Activated CD4-positive, alpha-beta T cell treated with anti-CD3 and anti-CD28 coated beads, Interleukin-2, amount 50 U/mL, for 48 hours (primary cell): ENCODE measurements around the gene NPNT.

Experiments used
- DNase-seq, 2 experiments: peaks; one replicate each; pipeline ENCODE4 v3.0.0-alpha.2; 2020

NPNT gene

DNA sequence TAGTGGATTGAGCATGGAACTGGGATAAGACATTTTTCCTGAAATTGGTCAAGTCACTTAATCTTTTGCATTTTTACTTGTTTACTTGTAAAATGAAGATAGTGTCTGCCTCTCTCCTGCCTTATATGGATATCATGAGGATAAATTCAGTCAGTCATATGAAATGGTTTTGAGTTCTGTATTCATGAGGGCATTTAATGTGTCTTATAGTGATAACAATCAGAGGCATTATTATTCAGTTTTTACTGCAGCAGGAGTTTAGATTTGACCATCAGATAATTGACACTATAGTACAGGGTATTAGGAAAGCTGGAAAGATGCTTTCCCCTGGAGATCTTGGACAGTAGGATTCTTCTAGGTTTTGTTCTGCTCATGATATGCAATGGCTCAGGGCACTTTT, 26.0 kb downstream of the NPNT start:
- no peak for DNase-seq

DNA sequence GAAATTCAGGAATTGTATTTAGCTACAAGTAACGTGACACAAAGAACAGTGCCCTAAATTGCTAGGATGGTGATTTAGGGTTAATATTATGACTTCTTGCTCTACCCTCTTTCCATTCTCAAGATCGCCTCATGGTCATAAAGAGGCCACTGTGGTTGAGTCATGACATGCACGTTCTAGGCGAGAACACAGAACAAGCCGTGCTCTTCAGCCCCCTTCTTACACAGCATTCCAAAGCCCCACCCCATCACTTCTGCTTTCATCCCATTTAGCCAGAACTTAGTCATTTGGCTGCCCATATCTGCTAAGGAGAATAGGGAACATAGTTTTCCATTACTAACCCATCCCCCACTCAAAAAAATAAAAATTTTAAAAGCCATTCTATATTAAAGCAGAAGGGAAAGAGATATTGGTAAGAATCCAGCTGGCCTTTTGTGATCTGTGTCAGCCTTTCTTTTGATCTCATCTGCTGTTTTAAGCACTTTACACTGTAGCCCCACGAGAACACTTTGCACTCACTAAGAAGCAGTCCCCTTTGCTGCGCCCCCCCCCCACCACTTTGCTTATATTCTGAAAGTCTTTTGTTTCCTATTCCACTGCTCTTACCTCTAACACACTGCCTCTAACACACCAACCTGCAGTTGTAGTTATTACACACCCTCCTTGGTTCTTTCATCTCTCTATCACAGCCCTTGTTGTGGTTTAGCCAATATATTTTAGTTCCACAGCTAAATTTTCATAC, 28.4 kb downstream of the NPNT start:
- DNase-seq: no peak

DNA sequence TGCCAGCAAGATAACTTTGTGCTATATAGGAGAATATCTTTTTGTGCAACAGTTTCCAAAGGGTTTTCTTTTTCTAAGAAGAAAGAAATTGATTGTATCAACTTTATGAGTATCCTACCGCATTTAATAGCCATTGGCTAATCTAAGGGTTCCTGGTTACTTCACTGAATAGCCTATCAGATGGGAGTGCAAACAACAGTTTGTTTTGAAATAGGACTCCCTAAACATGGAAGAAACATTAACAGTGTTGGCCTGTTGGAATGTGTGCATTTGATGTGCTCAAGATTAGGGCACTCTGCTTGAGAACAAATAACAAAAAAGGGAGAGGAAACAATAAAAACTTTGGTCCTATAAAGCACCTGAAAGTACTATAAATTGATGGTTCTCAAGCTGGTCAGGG, 29.1 kb downstream of the NPNT start:
- no peak for DNase-seq

DNA sequence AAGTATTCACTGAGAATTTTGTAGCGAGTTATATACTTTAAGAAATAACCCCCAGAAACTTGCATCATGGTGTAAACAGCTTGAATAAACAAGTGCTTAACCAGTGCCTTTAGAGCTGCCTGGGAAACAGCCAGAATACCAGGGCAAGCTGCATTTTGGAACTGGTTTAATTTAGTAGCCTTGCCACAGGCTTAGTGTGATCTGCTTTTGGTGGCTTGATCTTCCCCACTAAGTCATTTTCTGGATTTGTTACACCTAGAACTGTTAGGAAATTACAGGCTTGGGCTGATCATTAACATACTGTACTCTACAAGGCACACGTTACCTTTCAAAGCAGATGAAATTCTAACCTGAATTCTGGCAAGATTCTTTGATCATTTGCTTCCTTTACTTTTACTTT, 35.4 kb downstream of the NPNT start:
- no peak for DNase-seq

DNA sequence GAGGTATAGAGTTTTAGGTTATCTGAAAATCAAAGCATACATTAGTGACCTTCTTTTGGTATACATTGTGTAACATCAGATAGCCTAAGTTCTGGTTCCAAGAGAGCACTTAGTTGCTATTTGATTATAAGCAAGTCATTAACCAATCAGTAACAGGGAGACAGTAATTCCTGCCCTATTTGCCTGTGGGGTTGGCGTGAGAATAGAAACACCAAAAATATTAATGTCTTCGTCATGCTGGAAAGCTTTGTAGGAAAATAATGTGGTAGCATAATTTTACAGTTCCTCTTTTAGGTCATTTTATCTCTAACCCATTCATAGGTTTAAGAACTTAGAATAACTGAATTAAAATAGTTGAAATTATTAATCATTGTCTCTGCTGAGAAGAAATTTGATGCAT, 37.8 kb downstream of the NPNT start:
- no peak for DNase-seq

DNA sequence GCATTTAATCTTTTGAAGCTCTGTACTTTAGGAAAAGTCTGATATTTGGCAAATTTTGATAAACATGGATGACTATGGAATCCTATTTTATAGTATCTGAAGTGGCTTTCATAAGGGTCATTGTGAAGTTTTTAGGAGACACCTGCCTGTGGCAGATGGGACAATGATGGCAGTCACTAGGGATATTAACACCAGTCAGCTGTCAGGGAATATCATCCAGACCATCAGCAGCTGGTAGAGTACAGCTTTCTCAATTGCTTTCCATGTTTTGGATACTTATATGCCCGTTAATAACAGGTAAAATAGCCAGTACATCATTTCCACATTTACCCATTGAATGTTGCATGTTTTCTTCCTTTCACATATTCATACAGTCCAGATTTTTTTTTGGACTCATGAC, 39.1 kb downstream of the NPNT start:
- no peak for DNase-seq

DNA sequence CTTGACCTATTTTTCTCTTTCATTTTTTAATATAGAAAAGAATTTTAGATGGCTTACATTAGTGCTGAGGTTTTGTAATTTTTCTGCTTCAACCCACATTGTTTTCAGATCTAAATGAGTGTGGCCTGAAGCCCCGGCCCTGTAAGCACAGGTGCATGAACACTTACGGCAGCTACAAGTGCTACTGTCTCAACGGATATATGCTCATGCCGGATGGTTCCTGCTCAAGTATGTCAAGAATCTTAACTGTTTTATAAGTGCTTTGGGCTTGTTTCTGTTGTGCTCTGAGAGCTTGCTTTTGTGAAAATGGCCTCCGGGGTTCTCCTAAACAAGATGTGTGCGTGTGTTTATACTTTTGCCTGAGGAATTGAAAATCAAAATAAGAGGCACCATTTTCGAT, 41.6 kb downstream of the NPNT start:
- no peak for DNase-seq

DNA sequence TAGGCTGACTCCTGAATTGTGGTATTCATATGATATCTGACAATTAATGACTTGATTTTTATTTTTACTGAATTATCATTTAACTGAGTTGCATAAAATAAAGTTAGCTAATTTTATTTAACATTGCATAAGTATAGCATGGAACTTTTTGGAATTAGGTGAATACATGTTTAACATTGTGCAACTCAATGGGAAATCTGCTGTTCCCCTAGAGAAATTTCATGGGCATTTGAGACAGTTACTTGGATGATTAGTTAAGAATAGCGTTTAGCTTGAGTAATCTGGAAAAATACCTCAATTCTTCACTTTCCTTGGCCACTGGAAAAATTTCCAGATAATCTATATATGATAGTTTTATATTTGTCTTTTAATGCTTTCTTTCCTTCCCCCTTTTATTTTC, 42.5 kb downstream of the NPNT start:
- no peak for DNase-seq

DNA sequence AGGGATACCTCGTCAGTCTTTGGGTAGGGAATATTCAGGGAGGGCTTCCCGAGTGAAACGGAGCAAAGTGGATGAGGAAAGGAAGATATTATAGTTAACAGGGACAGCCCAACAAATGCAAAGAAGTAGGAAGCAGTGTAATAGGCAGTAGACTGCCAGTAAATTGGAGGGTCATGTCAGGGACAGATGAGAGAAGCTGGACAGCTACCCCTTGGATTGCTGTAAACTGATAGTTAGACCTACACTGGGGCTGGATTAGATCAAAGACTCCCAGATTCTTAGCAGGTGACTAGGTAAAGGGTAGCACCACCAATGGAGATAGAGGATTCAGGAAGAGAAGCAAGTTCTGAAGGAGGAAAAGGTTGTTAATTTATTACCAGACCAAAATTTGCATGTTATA, 48.0 kb downstream of the NPNT start:
- no peak for DNase-seq

DNA sequence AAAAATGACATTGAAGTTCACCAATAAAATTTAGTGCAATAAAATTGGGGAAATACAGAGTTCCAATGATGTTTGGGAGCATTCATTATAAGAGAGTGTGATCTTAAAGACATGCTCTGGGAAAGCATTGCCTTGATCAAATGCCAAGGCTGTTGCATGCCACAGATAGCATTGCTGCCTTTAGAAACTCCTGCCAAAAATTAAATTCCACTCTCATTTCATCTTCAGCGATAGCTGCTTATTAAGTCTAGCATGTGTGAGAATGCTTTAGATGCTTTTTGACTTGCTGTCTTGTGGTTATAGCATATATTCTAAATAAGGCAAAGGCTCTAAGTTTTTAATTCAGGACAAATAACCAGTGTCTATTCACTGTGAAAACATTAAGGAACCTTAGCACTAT, 49.3 kb downstream of the NPNT start:
- no peak for DNase-seq

DNA sequence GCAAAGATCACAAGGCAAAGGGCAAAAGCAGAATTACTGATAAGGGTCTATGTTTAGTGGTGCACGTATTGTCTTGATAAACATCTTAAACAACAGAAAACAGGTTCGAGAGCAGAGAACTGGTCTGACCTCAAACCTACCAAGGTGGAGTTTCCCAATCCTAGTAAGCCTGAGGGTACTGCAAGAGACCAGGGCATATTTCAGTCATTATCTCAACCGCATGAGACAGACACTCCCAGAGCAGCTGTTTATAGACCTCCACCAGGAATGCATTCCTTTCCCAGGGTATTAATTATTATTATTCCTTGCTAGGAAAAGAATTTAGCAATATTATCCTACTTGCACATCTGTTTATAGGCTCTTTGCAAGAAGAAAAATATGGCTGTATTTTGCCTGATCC, 51.5 kb downstream of the NPNT start:
- DNase-seq: no peak

DNA sequence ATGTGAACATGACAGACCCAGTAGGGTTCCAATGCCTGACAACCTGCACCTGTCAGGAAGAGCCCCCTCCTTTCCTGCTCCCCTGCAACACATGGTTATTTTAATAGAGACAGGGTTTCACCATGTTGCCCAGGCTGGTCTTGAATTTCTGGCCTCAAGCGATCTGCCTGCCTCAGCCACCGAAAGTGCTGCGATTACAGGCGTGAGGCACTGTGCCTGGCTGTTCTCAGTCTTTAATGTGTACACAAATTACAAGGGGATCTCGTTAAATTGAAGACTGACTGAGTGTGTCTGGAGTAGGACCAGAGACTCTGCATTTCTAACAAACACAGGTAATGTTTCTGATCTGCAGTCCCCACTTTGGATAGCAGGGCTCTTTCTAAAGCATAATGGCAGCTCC, 55.4 kb downstream of the NPNT start:
- DNase-seq: no peak

DNA sequence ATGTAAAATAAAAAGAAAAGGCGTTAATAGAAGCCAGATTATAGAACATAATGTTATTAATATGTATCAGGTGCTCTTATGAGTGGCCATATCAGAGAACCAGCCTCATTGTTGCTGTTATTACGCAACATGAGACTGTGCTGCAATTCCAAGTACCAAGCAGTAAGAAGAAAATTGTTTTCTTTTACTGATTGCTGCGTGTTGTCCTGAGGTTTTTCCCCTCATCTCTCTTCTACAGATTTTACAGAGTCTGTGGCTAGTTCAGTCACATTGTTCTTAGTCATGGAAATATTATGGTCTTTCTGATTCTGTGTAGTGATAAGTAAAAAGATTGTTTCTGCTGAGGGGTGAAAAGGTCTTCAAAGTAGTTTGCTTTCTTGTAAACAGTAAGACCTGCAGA, 55.9 kb downstream of the NPNT start:
- no peak for DNase-seq

DNA sequence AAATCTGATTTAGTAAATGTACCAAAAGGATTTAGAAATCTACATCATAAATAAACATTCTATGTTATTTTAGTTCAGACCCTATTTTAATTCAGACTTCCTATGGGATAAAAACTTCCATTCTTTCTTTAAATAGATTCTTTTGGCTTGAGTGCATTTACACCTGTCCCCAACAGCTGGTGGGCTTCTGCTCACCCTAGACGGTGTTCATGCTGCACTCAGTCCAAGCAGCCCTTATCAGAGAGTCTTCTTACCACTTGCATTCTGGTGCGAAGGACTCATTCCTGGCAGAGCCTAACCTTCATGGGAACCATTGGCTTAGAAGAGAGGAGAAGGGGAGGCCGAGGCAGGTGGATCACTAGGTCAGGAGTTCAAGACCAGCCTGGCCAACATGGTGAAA, 57.3 kb downstream of the NPNT start:
- DNase-seq: no peak

DNA sequence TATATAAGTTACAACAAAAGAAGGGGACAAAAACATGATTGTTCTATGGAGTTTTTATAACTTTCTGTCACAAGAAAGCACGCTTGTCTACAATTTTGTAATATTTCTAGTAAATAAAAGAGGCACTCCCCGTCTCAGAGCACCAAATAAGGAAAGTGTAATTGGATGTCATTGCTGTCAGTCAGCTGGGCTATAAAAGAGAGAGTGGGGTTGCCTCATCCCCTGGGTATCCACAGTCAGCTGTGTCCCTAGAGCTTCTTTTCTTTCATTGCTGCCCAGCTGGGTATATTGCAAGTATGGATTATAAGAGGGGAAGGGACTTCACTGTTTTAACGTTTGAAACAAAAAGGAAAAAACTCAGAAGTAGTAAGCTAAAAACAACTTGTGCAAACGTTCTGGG, 61.3 kb downstream of the NPNT start:
- no peak for DNase-seq

DNA sequence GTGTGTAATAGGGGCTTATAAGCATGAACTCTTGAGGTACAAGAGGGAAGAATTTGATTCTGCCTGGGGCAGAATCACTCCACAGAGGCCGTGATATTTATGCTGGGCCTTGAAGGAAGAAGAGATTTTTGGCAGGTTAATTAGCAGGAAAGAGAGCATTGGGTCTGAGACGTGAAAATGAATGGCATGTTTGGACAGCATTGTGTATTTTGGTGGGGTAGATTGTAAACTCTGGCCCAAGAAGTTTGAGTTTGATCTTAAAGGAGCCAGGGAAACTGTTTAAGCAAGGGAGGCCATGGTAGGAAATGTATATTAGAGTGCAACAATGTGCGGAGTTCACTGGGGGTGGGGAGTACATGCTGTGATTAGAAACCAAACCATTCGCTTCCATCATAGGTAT, 62.4 kb downstream of the NPNT start:
- no peak for DNase-seq

DNA sequence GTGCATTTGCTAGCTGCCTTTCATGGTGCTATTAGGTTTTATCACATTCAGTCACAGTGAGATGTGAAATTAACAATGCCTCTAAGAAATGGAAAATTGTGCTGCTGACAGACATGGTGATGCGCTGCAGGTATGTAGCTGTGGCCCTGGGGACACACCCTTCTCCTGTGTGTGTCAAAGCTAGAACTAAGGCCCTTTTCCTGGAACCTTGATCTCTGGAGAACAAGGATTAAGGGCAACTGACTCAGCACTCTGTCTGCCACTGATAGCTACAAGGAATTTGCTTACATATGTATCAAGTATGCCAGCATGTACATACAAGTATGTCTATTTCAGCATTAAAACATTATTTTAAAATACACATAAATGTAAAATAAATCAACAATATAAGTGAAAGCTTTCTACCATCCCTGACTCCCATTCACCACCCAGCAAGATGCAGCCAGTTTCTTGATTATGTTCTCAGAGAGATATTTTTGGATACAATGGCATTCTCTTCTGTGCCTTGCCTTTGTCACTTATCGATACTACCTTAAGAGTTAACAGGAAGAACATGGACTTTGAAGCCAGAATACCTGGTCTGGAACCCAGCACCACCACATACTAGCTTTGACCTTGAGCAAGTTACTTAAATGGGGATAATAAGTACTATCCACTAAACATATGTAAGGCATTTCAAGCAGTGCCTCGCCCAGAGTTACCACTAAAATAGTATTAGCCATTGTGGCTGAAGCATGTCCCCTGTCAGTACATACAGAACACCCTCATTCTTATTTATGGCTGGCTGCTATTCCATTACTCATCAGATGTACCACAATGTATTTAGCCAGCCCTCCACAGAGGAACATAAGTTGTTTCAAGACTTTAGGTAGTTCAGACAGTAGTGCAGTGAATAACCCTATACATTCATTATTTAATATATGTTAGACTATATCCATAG, 68.5 kb downstream of the NPNT start:
- no peak for DNase-seq

DNA sequence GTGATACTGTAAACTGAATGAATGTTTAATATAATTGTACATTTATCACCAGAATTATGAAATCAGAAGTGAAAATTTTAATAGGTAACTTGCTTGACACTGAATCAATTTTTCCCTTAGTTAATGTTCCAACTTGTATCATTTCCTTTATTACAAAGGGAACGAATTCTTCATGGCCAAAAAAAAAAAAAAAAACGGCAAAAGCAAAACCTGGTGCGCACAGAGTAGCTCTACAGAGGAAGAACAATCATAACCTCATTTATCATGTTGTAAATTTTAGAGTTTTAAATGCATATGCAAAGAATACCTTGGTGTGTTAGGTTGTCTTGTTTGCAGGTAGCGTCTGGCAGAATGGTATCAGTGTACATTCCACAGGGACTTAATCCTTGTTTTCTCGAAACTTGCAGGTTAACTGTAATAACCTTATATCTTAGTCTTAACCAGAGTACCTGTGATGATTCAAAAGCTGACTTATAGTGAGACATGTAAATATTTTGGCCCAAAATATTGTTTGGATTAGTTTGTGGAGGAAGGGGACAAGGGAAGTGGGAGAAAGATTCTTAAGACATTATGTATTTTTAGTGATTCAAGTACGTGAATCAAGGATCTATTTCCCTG, 70.0 kb downstream of the NPNT start:
- no peak for DNase-seq

DNA sequence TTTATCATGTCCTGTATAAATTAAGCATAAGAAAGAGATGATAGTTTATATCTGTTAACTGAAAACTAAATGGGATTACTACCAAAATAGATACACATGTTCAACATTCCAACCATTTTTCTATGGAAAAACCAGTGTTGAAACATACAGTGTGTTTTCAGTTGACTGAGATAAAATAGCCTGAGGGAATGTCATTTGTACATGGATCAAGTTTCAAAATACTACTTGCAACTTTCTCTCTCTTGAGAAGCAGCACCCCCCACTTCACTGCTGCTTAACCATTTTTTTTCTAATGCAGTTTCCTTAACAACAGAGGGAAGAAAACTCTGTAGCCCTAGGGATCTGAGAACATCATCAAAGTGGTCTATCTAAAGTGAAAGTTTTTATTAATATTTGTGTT, 70.8 kb downstream of the NPNT start:
- DNase-seq: no peak

DNA sequence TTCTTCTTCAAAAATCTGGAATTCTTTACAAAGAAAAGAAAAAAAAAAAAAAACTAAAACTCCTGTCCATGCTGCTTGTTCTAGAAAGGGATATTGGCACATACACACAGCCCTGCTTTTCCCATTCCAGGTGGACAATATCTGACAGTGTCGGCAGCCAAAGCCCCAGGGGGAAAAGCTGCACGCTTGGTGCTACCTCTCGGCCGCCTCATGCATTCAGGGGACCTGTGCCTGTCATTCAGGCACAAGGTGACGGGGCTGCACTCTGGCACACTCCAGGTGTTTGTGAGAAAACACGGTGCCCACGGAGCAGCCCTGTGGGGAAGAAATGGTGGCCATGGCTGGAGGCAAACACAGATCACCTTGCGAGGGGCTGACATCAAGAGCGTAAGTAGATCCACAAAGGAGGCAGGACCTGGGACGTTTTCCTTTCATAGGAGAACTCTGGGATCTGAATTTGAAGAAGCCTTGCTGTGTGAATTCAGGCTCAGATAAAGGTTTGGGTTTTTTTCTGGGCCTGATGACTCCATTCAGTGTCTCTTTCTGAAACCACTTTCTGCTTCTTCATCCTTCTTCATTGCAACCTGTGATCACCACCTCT, 71.9 kb downstream of the NPNT start:
- no peak for DNase-seq

DNA sequence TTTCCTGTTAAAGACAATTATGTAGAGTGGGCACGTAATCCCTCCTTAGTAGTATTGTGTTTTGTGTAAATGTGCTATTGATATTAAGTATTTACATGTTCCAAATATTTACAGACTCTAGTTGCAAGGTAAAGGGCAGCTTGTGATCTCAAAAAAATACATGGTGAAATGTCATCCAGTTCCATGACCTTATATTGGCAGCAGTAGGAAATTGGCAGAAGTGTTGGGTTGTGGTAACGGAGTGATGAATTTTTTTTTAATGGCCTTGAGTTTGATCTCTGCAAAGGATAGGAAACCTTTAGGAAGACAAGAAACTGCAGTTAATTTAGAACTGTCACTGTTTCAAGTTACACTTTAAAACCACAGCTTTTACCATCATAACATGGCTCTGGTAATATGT, 74.3 kb downstream of the NPNT start:
- DNase-seq: no peak

DNA sequence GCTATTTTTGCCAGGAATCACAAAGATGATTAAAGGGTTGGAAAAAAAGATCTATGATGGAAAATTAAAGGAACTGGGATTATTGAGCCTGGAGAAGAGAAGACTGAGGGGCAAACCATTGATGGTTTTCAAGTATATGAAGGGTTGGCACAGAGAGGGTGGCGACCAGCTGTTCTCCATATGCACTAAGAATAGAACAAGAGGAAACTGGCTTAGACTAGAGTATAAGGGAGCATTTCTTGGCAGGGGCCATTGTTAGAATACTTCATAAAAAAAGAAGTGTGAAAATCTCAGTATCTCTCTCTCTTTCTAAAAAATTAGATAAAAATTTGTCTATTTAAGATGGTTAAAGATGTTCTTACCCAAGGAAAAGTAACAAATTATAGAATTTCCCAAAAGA, 75.1 kb downstream of the NPNT start:
- DNase-seq: no peak

DNA sequence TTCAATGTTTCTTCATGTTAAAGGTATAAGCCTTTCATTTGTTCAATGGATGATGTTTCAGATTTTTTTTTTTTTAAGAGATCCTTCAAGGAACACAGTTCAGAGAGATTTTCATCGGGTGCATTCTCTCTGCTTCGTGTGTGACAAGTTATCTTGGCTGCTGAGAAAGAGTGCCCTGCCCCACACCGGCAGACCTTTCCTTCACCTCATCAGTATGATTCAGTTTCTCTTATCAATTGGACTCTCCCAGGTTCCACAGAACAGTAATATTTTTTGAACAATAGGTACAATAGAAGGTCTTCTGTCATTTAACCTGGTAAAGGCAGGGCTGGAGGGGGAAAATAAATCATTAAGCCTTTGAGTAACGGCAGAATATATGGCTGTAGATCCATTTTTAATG, 75.8 kb downstream of the NPNT start:
- DNase-seq: no peak
